Measurements from ENCODE around the gene UGT1A7.
"Not testable (repeated sequence)": the region's sequence is repeated elsewhere in the genome, so short reads cannot be mapped to it uniquely, and the experiment has no call there.

The UGT1A7 gene

DNA sequence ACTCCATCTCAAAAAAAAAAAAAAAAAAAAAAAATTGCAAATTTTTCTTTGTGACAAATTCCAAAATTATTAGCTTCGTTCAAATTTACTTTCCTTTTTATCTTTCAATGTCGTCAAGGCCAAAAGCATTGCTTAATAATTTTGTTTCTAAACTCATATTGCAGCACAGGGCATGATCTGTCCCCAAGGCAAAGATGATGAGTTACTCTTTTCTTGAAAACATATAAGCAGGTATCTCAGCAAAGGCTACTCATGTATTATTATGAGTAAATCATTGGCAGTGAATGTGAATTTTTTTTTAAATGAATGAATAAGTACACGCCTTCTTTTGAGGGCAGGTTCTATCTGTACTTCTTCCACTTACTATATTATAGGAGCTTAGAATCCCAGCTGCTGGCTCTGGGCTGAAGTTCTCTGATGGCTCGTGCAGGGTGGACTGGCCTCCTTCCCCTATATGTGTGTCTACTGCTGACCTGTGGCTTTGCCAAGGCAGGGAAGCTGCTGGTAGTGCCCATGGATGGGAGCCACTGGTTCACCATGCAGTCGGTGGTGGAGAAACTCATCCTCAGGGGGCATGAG, at the start of gene UGT1A7:
Gene UGT1A7 (plus strand): TSS at position 381 of the 579 bp plus-strand sequence. CDS start 37 bp downstream, at position 418.
- no peak for DNase-seq

DNA sequence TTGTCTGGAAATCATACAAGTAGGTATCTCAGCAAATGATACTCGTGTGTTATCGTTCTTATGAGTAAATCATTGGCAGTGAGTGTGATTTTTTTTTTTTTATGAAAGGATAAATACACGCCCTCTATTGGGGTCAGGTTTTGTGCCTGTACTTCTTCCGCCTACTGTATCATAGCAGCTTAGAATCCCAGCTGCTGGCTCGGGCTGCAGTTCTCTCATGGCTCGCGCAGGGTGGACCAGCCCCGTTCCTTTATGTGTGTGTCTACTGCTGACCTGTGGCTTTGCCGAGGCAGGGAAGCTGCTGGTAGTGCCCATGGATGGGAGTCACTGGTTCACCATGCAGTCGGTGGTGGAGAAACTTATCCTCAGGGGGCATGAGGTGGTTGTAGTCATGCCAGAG, 45.4 kb upstream of the UGT1A7 start, which contains the start of gene UGT1A10:
Gene UGT1A10 (plus strand): TSS at position 143 of the 400 bp plus-strand sequence. CDS start 75 bp downstream, at position 218.
- not testable (repeated sequence) for DNase-seq

GRCh38 chr2:233638836-233639235, 42.9 kb upstream of the UGT1A7 start:
- DNase-seq: peak; percentile 18

DNA sequence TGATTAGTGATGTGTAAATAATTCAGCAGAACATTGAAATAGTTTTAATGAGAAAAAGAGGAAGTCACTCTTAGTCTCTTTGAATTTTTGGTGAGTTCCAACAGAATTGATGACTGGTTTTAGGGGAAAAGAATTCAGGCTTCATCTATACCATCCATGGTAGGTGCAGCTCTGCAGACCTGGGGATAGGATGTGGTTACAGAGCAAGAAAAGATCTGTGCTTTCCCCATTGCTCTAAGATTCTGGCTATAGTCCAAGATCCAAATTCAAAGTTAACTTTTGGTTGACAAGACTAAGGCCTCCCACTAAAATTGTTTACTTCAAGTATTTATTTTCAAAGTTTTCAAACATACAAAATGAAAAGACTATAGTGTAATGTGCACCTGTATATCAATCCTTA, 41.8 kb upstream of the UGT1A7 start:
- peak; percentile 43 for DNase-seq

- DNase-seq: peak; percentile 24
Observed at GRCh38 chr2:233643128-233643527, 38.6 kb upstream of the UGT1A7 start.

- DNase-seq: not testable (repeated sequence)
Observed at GRCh38 chr2:233646033-233646432, 35.7 kb upstream of the UGT1A7 start.

- DNase-seq: no peak
Observed at GRCh38 chr2:233650981-233651380, 30.7 kb upstream of the UGT1A7 start.

- no peak for DNase-seq
Observed at GRCh38 chr2:233651430-233651829, 30.3 kb upstream of the UGT1A7 start.

GRCh38 chr2:233654501-233654900, 27.2 kb upstream of the UGT1A7 start:
- DNase-seq: no peak

GRCh38 chr2:233655043-233655442, 26.7 kb upstream of the UGT1A7 start:
- DNase-seq: no peak

GRCh38 chr2:233655943-233656342, 25.8 kb upstream of the UGT1A7 start:
- not testable (repeated sequence) for DNase-seq

GRCh38 chr2:233656443-233656842, 25.3 kb upstream of the UGT1A7 start:
- no peak for DNase-seq

DNA sequence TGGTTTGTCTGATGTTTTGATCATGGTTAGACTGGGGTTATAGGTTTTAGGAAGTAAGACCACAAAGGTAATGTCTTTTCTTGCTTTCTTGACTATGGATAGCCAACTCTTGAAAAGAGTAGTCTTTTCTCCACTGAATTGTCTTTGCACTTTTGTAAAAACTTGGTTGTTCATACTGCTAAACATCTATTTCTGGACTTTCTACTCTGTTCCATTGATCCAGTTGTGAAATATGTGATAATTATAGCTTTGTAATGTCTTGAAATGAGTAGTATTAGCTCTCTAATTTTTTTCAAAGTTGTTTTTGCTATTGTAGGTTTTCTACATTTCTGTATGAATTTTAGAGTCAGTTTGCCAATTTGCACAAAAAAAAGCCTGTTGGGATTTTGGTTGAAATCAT, 23.1 kb upstream of the UGT1A7 start:
- no peak for DNase-seq

- no peak for DNase-seq
Observed at GRCh38 chr2:233663911-233664310, 17.8 kb upstream of the UGT1A7 start.

- DNase-seq: no peak
Observed at GRCh38 chr2:233668605-233669260, 13.0 kb upstream of the UGT1A7 start.

- DNase-seq: no peak
Observed at GRCh38 chr2:233671290-233672161, 10.2 kb upstream of the UGT1A7 start, which contains the start of gene UGT1A9. Gene UGT1A9 (plus strand): TSS chr2:233671898. CDS start chr2:233671935, 37 bp downstream.

DNA sequence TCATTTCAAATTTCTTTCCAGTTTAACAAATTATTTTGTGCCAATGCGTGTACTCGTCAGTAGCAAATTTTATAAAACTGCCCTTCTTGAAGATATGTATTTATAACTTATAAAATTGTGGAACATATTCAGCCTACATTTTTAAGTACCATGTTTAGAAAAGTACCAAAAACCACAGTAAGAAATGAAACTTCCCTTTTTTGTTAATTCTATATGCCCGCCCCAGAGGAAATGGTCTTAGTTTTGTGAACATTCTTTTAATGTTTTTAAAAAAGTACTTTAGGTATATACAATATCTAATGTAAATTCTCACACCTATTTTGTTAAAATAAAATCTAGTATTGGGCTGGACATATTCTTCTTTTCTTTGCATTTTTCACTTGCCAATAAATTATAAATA, 8.8 kb upstream of the UGT1A7 start:
- no peak for DNase-seq

- DNase-seq: no peak
Observed at GRCh38 chr2:233673896-233674295, 7.8 kb upstream of the UGT1A7 start.

DNA sequence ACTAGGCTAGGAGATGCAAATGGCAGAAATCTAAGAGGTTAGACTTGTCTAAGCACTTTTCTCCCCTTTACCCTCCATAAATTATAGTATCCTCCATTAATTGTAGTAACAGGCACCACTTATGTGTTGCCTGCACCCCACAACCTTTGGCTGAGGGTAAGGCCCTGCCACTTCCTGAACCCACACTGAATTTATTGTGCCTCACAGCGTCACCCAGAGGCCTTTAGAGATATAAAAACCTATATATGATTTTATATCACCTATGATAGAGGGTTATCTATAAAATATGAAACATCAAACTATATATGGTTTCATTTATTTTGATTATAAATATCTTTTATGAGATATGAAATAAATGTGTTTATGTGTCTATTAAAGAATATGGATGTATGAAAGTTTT, 7.4 kb upstream of the UGT1A7 start:
- DNase-seq: no peak

- DNase-seq: peak; percentile 94
Observed at GRCh38 chr2:233674995-233675394, 6.7 kb upstream of the UGT1A7 start.

- DNase-seq: no peak
Observed at GRCh38 chr2:233676046-233676445, 5.7 kb upstream of the UGT1A7 start.

DNA sequence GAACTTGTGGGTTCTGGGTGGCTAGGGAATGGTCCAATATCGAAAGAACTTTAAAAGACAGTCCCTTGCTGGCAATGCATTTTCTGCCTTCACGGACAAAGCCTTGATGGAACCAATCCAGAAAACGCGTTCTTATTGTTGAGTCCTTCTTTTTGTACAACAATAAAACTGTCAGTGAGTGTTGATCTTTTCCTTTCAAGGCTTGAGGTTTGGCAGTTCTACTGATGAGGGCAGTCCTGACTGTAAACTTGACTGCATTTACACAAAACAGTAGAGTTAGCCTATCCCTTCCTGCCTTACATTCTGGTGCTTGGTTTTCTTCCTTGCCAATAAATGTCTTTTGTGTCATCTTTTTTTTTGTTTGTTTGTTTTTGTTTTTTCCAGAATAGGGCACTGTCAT, 2.5 kb upstream of the UGT1A7 start:
- DNase-seq: no peak

- no peak for DNase-seq
Observed at GRCh38 chr2:233680361-233681045, 1.2 kb upstream of the UGT1A7 start.
